Lower leg skin (tissue), 4 donors: ENCODE results near the gene MAN2A2. TPM values are rescaled to one million over a fixed set of nuclear protein-coding genes. Genes with fewer than 3 reads are reported as not detected.

Source experiments
- DNase-seq, 2 donors: peaks; one replicate each; pipeline ENCODE4 v3.0.0-alpha.2; 2019; ENCODE audit warnings: low spot score in 2 of 2
- H3K4me3 ChIP-seq: fragments of 200-600 bp; sonication (generic); 2 replicates; pipeline ENCODE4 v1.5.1; 2017; ENCODE audit warnings: mild to moderate bottlenecking, low read depth; ENCODE audit not compliant: poor library complexity, severe bottlenecking
- POLR2A ChIP-seq, 2 donors: fragments of 450-650 bp; IDR thresholded peaks; one replicate each; pipeline ENCODE4 v1.6.1; 2016 to 2017; ENCODE audit warnings: antibody characterized with exemption in 2 of 2, mild to moderate bottlenecking in 1 of 2, moderate library complexity in 1 of 2
- WGBS, 2 donors: methylation state at CpG; one replicate each; pipeline ENCODE4 v1.1.5; 2018; 5-methylcytosine and 5-hydroxymethylcytosine counted together
- intact Hi-C: fragments of 100-400 bp; cut with DNase I; formaldehyde crosslinking; loops from one replicate; pipeline ENCODE4 v1.15.0; 2023; ENCODE audit warnings: low total_unique reads
- total RNA-seq, 4 donors: library from RNA; depleted of rRNA; stranded (reverse); fragments of >200 nt; gene quantifications; one replicate each; pipeline ENCODE4 v1.1.0, GENCODE V29; 2016
- TF ChIP-seq, protein P1 (sequence below), 3 donors: fragments of 450-650 bp; IDR thresholded peaks; one replicate each; pipeline ENCODE4 v1.5.1; 2016; ENCODE audit warnings: antibody characterized with exemption in 3 of 3, mild to moderate bottlenecking in 3 of 3, moderate library complexity in 2 of 3

Gene MAN2A2
- total RNA-seq, 4 donors from 2014 or later: 21.8 to 43.5 (median 27.4) TPM

DNA sequence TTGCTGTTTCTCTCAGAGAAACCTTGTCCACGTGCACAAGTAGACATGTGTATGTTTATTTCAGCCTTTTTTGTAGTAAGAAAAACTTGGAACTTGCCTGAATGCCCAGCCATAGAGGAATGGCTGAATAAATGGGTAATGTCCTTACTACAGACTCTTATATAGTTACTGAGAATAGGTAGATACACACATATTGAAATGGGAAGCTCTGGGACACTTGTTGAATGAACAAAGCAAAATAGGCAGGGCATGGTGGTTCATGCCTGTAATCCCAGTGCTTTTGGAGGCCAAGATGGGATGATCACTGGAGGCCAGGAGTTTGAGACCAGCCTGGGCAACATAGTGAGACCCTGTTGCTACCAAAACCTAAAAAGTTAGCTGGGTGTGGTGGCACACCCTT lies 33.7 kb downstream of the MAN2A2 start:
- intact Hi-C loops: no loop called here
- 83 to 86% methylated on average over 1 of the region's 1 CpG for WGBS, 2 donors
- DNase-seq: no peak
- TF ChIP-seq POLR2A (IDR thresholded peaks at IDR 0.05): no peak
- TF ChIP-seq, protein P1, sequence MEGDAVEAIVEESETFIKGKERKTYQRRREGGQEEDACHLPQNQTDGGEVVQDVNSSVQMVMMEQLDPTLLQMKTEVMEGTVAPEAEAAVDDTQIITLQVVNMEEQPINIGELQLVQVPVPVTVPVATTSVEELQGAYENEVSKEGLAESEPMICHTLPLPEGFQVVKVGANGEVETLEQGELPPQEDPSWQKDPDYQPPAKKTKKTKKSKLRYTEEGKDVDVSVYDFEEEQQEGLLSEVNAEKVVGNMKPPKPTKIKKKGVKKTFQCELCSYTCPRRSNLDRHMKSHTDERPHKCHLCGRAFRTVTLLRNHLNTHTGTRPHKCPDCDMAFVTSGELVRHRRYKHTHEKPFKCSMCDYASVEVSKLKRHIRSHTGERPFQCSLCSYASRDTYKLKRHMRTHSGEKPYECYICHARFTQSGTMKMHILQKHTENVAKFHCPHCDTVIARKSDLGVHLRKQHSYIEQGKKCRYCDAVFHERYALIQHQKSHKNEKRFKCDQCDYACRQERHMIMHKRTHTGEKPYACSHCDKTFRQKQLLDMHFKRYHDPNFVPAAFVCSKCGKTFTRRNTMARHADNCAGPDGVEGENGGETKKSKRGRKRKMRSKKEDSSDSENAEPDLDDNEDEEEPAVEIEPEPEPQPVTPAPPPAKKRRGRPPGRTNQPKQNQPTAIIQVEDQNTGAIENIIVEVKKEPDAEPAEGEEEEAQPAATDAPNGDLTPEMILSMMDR (IDR thresholded peaks at IDR 0.05): no peak
- no peak overlapping the region for H3K4me3 ChIP-seq

DNA sequence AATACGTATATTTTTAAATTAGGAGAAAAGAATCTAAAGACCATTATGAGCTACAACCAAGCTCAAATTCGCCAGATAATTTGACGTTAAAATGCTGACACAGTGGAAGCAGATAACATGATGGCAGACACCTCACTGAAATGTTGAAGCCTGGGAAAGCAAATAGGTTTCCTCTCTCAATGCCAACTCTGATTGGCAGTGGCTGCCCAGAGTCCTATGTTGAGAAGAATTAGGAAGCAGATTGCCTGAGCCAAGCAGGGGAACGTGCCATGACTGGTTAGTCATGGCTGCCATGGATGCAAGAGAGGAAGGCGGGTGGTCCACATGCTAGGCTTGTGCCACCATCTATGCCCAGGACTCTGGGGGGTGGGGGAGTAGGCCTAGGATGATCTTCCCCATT lies 35.2 kb downstream of the MAN2A2 start:
- no peak for DNase-seq
- 90 to 94% methylated on average over 5 of the region's 5 CpGs for WGBS, 2 donors
- H3K4me3 ChIP-seq: no peak overlapping the region
- TF ChIP-seq, protein P1 (IDR thresholded peaks at IDR 0.05): no peak
- no peak for TF ChIP-seq POLR2A (IDR thresholded peaks at IDR 0.05)
- intact Hi-C loops: no loop called here

DNA sequence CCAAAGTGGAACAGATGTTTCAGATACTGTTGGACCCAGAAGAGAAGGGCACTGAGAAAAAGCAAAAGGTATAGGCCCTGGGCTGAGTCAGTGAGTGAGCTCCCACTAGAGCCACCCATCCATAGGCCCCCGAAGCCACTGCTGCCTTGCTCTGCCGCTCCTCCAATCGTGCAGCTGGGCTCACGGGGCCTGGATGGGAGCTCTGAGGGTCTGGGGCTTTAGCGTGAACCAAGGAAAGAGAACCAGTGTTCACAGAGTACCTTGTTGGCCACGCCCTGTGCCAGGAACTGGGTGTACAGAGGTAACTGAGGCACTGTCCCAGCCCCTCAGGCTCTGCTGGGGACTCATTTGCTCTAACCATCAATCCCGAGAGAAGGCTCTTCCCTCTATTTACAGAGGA lies 36.7 kb downstream of the MAN2A2 start:
- H3K4me3 ChIP-seq: no peak overlapping the region
- TF ChIP-seq, protein P1 (IDR thresholded peaks at IDR 0.05): no peak
- no peak for TF ChIP-seq POLR2A (IDR thresholded peaks at IDR 0.05)
- WGBS, 2 donors: 85 to 100% methylated on average over 6 to 7 of the region's 7 CpGs
- DNase-seq: no peak
- intact Hi-C loops: no loop called here

GRCh38 chr15:90941038-90941437 lies 37.9 kb downstream of the MAN2A2 start:
- DNase-seq: no peak
- intact Hi-C loops: no loop called here
- no peak overlapping the region for H3K4me3 ChIP-seq
- TF ChIP-seq, protein P1 (IDR thresholded peaks at IDR 0.05): no peak
- no peak for TF ChIP-seq POLR2A (IDR thresholded peaks at IDR 0.05)
- 97 to 100% methylated on average over 4 of the region's 4 CpGs for WGBS, 2 donors

DNA sequence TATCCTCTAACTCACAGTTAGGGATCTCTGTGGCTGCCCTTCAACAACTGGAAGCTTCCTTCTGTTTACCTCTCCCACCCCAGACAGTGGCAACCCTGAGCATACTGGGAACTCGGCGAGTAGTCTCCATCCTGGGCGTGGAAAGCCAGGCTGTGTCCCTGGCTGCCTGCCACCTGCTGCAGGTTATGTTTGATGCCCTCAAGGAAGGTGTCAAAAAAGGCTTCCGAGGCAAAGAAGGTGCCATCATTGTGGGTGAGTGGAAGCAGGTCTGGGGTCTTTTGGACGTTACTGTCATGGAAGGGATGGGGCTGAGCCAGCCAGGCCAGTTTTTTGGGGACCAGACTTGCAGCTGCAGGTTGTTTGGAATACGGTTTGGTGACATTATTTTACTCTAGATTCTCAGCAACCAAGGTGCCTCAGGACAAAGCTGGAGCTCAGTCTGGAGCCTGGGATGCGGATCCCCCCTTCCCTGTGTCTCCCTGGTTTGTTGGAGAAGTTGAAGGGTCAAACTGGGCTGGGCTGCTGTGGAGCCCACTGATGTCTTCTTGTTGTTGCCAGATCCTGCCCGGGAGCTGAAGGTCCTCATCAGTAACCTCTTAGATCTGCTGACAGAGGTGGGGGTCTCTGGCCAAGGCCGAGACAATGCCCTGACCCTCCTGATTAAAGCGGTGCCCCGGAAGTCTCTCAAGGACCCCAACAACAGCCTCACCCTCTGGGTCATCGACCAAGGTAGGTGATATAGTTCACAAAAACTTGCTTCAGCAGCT lies 39.4 kb downstream of the MAN2A2 start:
- TF ChIP-seq, protein P1 (IDR thresholded peaks at IDR 0.05): no peak
- TF ChIP-seq POLR2A (IDR thresholded peaks at IDR 0.05): no peak
- DNase-seq: no peak
- WGBS, 2 donors: 83 to 87% methylated on average over 12 of the region's 12 CpGs
- intact Hi-C loops: no loop called here
- no peak overlapping the region for H3K4me3 ChIP-seq

DNA sequence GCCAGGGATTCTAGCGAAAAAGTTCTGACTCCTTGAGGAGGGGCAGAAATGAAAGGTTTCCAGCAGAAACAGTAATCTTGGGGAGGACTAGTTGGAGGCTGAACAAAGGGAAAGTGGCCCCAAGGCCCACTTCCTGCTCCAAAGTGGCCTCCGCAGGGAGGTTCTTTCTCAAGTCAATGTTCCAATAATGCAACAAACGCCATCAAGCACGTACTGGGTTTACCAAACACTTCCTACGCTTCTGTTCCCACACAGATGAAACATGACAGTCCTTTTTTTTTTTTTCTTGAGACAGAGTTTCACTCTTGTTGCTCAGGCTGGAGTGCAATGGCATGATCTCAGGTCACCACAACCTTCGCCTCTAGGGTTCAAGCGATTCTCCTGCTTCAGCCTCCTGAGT lies 42.0 kb downstream of the MAN2A2 start:
- WGBS, 2 donors: 94% methylated on average over 7 of the region's 7 CpGs
- intact Hi-C loops: no loop called here

More for the DNA sequence above, 42.0 kb downstream of the MAN2A2 start:
- TF ChIP-seq, protein P1 (IDR thresholded peaks at IDR 0.05): no peak
- TF ChIP-seq POLR2A (IDR thresholded peaks at IDR 0.05): no peak
- H3K4me3 ChIP-seq: no peak overlapping the region
- DNase-seq: no peak
